Breast epithelium (tissue), 4 donors: Measurements from ENCODE around the gene SENP8. TPM values are rescaled to one million over a fixed set of nuclear protein-coding genes. Genes with fewer than 3 reads are reported as not detected.

ENCODE experiments used
- DNase-seq, 2 donors: peaks; one replicate each; pipeline ENCODE4 v3.0.0-alpha.2; 2019; ENCODE audit warnings: low spot score in 2 of 2
- H3K27ac ChIP-seq, 2 donors: fragments of 200-600 bp; sonication (generic) in 1 of 2; one replicate each; pipeline ENCODE4 v1.5.1; 2016 to 2019; ENCODE audit warnings: mild to moderate bottlenecking in 1 of 2
- H3K27me3 ChIP-seq, 2 donors: fragments of 200-600 bp; sonication (generic) in 1 of 2; one replicate each; pipeline versions ENCODE4 v1.5.1 to v1.6.0; 2017 to 2019; ENCODE audit warnings: control low read depth in 1 of 2, mild to moderate bottlenecking in 1 of 2
- H3K36me3 ChIP-seq: fragments of 200-600 bp; one replicate; pipeline ENCODE4 v1.5.1; 2019
- H3K4me1 ChIP-seq, 2 donors: fragments of 200-600 bp; sonication (generic); one replicate each; pipeline ENCODE4 v1.5.1; 2016 to 2019; ENCODE audit warnings: control low read depth in 1 of 2
- H3K4me3 ChIP-seq, 3 donors: fragments of 200-600 bp; sonication (generic); 1 replicate in 2 of 3; 2 replicates in 1 of 3; pipeline ENCODE4 v1.5.1; 2016 to 2019; ENCODE audit warnings: mild to moderate bottlenecking in 3 of 3, moderate library complexity in 2 of 3
- H3K9me3 ChIP-seq, 2 donors: fragments of 200-600 bp; sonication (generic) in 1 of 2; one replicate each; pipeline ENCODE4 v1.5.1; 2016 to 2019; ENCODE audit warnings: control low read depth in 1 of 2
- CTCF ChIP-seq, 3 donors: fragments of 450-650 bp; IDR thresholded peaks; one replicate each; pipeline ENCODE4 v1.5.1; 2016 to 2017; ENCODE audit warnings: antibody characterized with exemption in 3 of 3, mild to moderate bottlenecking in 3 of 3, moderate library complexity in 3 of 3
- POLR2A ChIP-seq: fragments of 450-650 bp; IDR thresholded peaks from one replicate; pipeline ENCODE4 v1.6.1; 2016; ENCODE audit warnings: antibody characterized with exemption, mild to moderate bottlenecking, moderate library complexity
- POLR2AphosphoS5 ChIP-seq, 3 donors: sonication (generic); formaldehyde crosslinking; IDR thresholded peaks; one replicate each; pipeline ENCODE4 v1.6.1; 2017; ENCODE audit warnings: antibody characterized with exemption in 3 of 3
- intact Hi-C: fragments of 100-400 bp; cut with DNase I; formaldehyde crosslinking; loops from one replicate; pipeline ENCODE4 v1.15.1; 2023; ENCODE audit warnings: low total_unique reads
- total RNA-seq, 3 donors: library from RNA; depleted of rRNA; stranded (reverse); fragments of >200 nt; gene quantifications; one replicate each; pipeline ENCODE4 v1.1.0, GENCODE V29; 2016

Gene SENP8
- total RNA-seq, 3 donors from 2014 or later: 1.6 to 4.4 (median 2.0) TPM

GRCh38 chr15:72105111-72105510 lies 13.1 kb upstream of the SENP8 start:
- Histone ChIP-seq H3K4me1 (peaks cover 0 to 5% of the 10 kb centered on the region in 2 donors), H3K27me3 (no peaks in the 10 kb centered on the region), H3K9me3 (no peaks in the 10 kb centered on the region), H3K36me3 (no peaks in the 10 kb centered on the region), H3K27ac (no peak overlapping the region), H3K4me3 (no peak overlapping the region)
- DNase-seq: no peak
- TF ChIP-seq POLR2A (no peak), POLR2AphosphoS5 (IDR thresholded peaks at IDR 0.05) (no peak), CTCF (IDR thresholded peaks at IDR 0.05) (no peak)
- intact Hi-C loops: no loop called here

GRCh38 chr15:72106068-72106467 lies 12.1 kb upstream of the SENP8 start:
- H3K4me1 ChIP-seq: peaks cover 0 to 5% of the 10 kb centered on the region in 2 donors
- intact Hi-C loops: no loop called here
- TF ChIP-seq CTCF (IDR thresholded peaks at IDR 0.05) (no peak), POLR2A (no peak), POLR2AphosphoS5 (IDR thresholded peaks at IDR 0.05) (no peak)

GRCh38 chr15:72110355-72110754 lies 7.8 kb upstream of the SENP8 start:
- H3K9me3 ChIP-seq: no peaks in the 10 kb centered on the region
- no peak overlapping the region for H3K27ac ChIP-seq
- intact Hi-C loops: no loop called here
- H3K36me3 ChIP-seq: no peaks in the 10 kb centered on the region
- no peak for DNase-seq
- no peak overlapping the region for H3K4me3 ChIP-seq
- H3K4me1 ChIP-seq: no peaks in the 10 kb centered on the region
- no peak for TF ChIP-seq CTCF (IDR thresholded peaks at IDR 0.05)
- TF ChIP-seq POLR2A: no peak
- no peak for TF ChIP-seq POLR2AphosphoS5 (IDR thresholded peaks at IDR 0.05)
- H3K27me3 ChIP-seq: no peaks in the 10 kb centered on the region

More at GRCh38 chr15:72106068-72106467, 12.1 kb upstream of the SENP8 start:
- H3K27me3 ChIP-seq: no peaks in the 10 kb centered on the region
- no peak overlapping the region for H3K4me3 ChIP-seq
- H3K36me3 ChIP-seq: no peaks in the 10 kb centered on the region
- no peak overlapping the region for H3K27ac ChIP-seq
- no peak for DNase-seq
- H3K9me3 ChIP-seq: no peaks in the 10 kb centered on the region

GRCh38 chr15:72112116-72112515 lies 6.1 kb upstream of the SENP8 start:
- no peak for DNase-seq
- H3K4me3 ChIP-seq: no peak overlapping the region
- no peaks in the 10 kb centered on the region for H3K4me1 ChIP-seq
- no peaks in the 10 kb centered on the region for H3K27me3 ChIP-seq
- H3K9me3 ChIP-seq: no peaks in the 10 kb centered on the region
- no peak overlapping the region for H3K27ac ChIP-seq
- intact Hi-C loops: no loop called here
- H3K36me3 ChIP-seq: no peaks in the 10 kb centered on the region
- TF ChIP-seq CTCF (IDR thresholded peaks at IDR 0.05): no peak
- TF ChIP-seq POLR2A: no peak
- no peak for TF ChIP-seq POLR2AphosphoS5 (IDR thresholded peaks at IDR 0.05)

GRCh38 chr15:72112805-72113204 lies 5.4 kb upstream of the SENP8 start:
- no peaks in the 10 kb centered on the region for H3K4me1 ChIP-seq
- no peak overlapping the region for H3K27ac ChIP-seq
- H3K27me3 ChIP-seq: no peaks in the 10 kb centered on the region
- TF ChIP-seq POLR2AphosphoS5 (IDR thresholded peaks at IDR 0.05): no peak
- no peak for TF ChIP-seq POLR2A
- TF ChIP-seq CTCF (IDR thresholded peaks at IDR 0.05): no peak
- H3K36me3 ChIP-seq: no peaks in the 10 kb centered on the region
- no peak overlapping the region for H3K4me3 ChIP-seq
- H3K9me3 ChIP-seq: no peaks in the 10 kb centered on the region
- intact Hi-C loops: no loop called here
- no peak for DNase-seq
